Panc1 (cell line): ENCODE results near the gene TSEN15. TPM values are rescaled to one million over a fixed set of nuclear protein-coding genes. Genes with fewer than 3 reads are reported as not detected.
A peak's percentile ranks its signal among the peaks of the same experiment; 100 is the strongest.

ENCODE experiments used
- ATAC-seq: fragments of 200-7000 bp; cut with Tn5 transposase; 2 replicates; pipeline ENCODE4 v1.9.1; 2020; ENCODE audit warnings: mild to moderate bottlenecking, moderate library complexity
- BruUV-seq: library from RNA; stranded (reverse); fragments of 400-500 nt; replicated peaks from 2 replicates; lab custom pipeline; 2021; lab: Mats Ljungman, UMichigan
- CTCF ChIA-PET: fragments of 300-600 bp; sonication (Branson Sonifier 250); formaldehyde crosslinking; loops from one replicate; lab custom pipeline; 2022; ENCODE audit warnings: antibody characterized with exemption; lab: Charles Lee
- POLR2A ChIA-PET: fragments of 300-600 bp; sonication (Branson Sonifier 250); formaldehyde crosslinking; loops from one replicate; lab custom pipeline; 2022; ENCODE audit warnings: antibody characterized with exemption; lab: Charles Lee
- DNase-seq: peaks from one replicate; pipeline ENCODE4 v3.0.0-alpha.2; 2010; ENCODE audit warnings: low read depth, low spot score
- H3K27ac ChIP-seq: 2 replicates; pipeline ENCODE4 v1.5.1; 2011; ENCODE audit warnings: mild to moderate bottlenecking, low read length, inconsistent platforms
- H3K27me3 ChIP-seq: fragments of 200-500 bp; sonication (Bioruptor generic); 2 replicates; pipeline ENCODE4 v1.6.0; 2014; ENCODE audit warnings: low read length, inconsistent platforms; ENCODE audit not compliant: control insufficient read depth, insufficient read depth
- H3K36me3 ChIP-seq: fragments of 200-500 bp; sonication (Bioruptor generic); 2 replicates; pipeline ENCODE4 v1.5.1; 2014; ENCODE audit warnings: inconsistent platforms, mild to moderate bottlenecking, low read length, moderate library complexity; ENCODE audit not compliant: control insufficient read depth, insufficient read depth
- H3K4me1 ChIP-seq: 2 replicates; pipeline ENCODE4 v1.5.1; 2011; ENCODE audit warnings: inconsistent platforms, mild to moderate bottlenecking, low read length, moderate library complexity; ENCODE audit not compliant: control insufficient read depth, insufficient read depth
- H3K4me3 ChIP-seq, 2 experiments: 2 replicates each; pipeline ENCODE4 v1.5.1; 2011 to 2012; ENCODE audit warnings: low read depth in 2 of 2, low read length in 2 of 2, mild to moderate bottlenecking in 2 of 2, inconsistent platforms in 1 of 2, moderate library complexity in 1 of 2
- H3K9me3 ChIP-seq: fragments of 200-500 bp; sonication (Bioruptor generic); 2 replicates; pipeline ENCODE4 v1.5.1; 2014; ENCODE audit warnings: low read depth, mild to moderate bottlenecking, inconsistent platforms, low read length, moderate library complexity; ENCODE audit not compliant: control insufficient read depth, insufficient read depth
- CTCF ChIP-seq: fragments of 450-650 bp; IDR thresholded peaks from 2 replicates; pipeline ENCODE4 v1.5.1; 2017; ENCODE audit warnings: mild to moderate bottlenecking
- POLR2AphosphoS5 ChIP-seq: IDR thresholded peaks from 2 replicates; pipeline ENCODE4 v1.6.1; 2012; ENCODE audit warnings: mild to moderate bottlenecking, low read depth, low read length, moderate library complexity
- REST ChIP-seq, 2 experiments: IDR thresholded peaks; 2 replicates each; pipeline ENCODE4 v1.6.1; 2011 to 2012; ENCODE audit warnings: low read depth in 2 of 2, control low read depth in 1 of 2, low read length in 1 of 2, mild to moderate bottlenecking in 1 of 2, moderate library complexity in 1 of 2; ENCODE audit not compliant: insufficient read depth in 1 of 2
- SIN3A ChIP-seq: IDR thresholded peaks from 2 replicates; pipeline ENCODE4 v1.6.1; 2012; ENCODE audit warnings: low read depth, mild to moderate bottlenecking, low read length, moderate library complexity, borderline replicate concordance; ENCODE audit not compliant: insufficient read depth
- TCF7L2 ChIP-seq: IDR thresholded peaks from 2 replicates; pipeline ENCODE4 v1.6.1; 2011; ENCODE audit warnings: mild to moderate bottlenecking, low read depth, low read length, inconsistent platforms
- in situ Hi-C: cut with HindIII; loops from 2 replicates; pipeline ENCODE4 v1.10.0; 2016; ENCODE audit warnings: low sequenced_read_pairs, low pct_unique_long_range_greater_than_20kb
- intact Hi-C: fragments of 100-400 bp; cut with micrococcal nuclease; formaldehyde crosslinking; loops from one replicate; pipeline ENCODE4 v1.10.0; 2022; ENCODE audit not compliant: unreplicated experiment
- total RNA-seq: library from RNA; stranded (reverse); gene quantifications from one replicate; pipeline ENCODE4 v1.2.1, GENCODE V29; 2021; ENCODE audit not compliant: unreplicated experiment

Gene TSEN15
- total RNA-seq, 1 experiment from 2014 or later = 31.4 TPM

GRCh38 chr1:184052750-184053149 is 1.2 kb downstream of the TSEN15 start:
- DNase-seq = no peak
- peak overlapping the region; percentile 100 for H3K27ac ChIP-seq
- ChIA-PET CTCF (no interaction called here), POLR2A (no interaction called here)
- in situ Hi-C loops (no loop called here), intact Hi-C loops (no loop called here)
- no peak for TF ChIP-seq TCF7L2
- TF ChIP-seq SIN3A = no peak
- no peak for TF ChIP-seq REST (IDR thresholded peaks at IDR 0.05; ENCODE audit: insufficient read depth in 1 of 2, low read depth in 2 of 2, low read length in 1 of 2)
- TF ChIP-seq CTCF = no peak
- TF ChIP-seq POLR2AphosphoS5 = no peak
- H3K27me3 ChIP-seq = peaks cover 4% of the 10 kb centered on the region; the same call in 1 of the 2 replicates
- H3K4me1 ChIP-seq = peaks cover 37% of the 10 kb centered on the region
- peak overlapping the region; percentile 93 to 95; a peak in 3 of 4 replicates for H3K4me3 ChIP-seq
- peaks cover 9% of the 10 kb centered on the region for H3K36me3 ChIP-seq
- BruUV-seq = no TSS peak
- H3K9me3 ChIP-seq = no peaks in the 10 kb centered on the region
- no peak for ATAC-seq

GRCh38 chr1:184053881-184054280 is 2.4 kb downstream of the TSEN15 start:
- in situ Hi-C loops = no loop called here

More at GRCh38 chr1:184053881-184054280, 2.4 kb downstream of the TSEN15 start:
- Histone ChIP-seq H3K4me1 (peaks cover 38% of the 10 kb centered on the region), H3K9me3 (no peaks in the 10 kb centered on the region), H3K27me3 (peaks cover 2% of the 10 kb centered on the region; the same call in 1 of the 2 replicates), H3K4me3 (no peak overlapping the region), H3K27ac (no peak overlapping the region), H3K36me3 (peaks cover 9% of the 10 kb centered on the region)
- no peak for DNase-seq
- TF ChIP-seq REST (IDR thresholded peaks at IDR 0.05; ENCODE audit: insufficient read depth in 1 of 2, low read depth in 2 of 2, low read length in 1 of 2) = no peak
- no peak for TF ChIP-seq POLR2AphosphoS5
- TF ChIP-seq CTCF = no peak
- TF ChIP-seq TCF7L2 = no peak
- no peak for TF ChIP-seq SIN3A
- CTCF ChIA-PET = no interaction called here
- no TSS peak for BruUV-seq
- no peak for ATAC-seq
- POLR2A ChIA-PET = no interaction called here
- intact Hi-C loops = no loop called here
